WERI-Rb-1 (cell line): Measurements from ENCODE around the gene GAL3ST2.

Experiments used
- DNase-seq: peaks from one replicate; pipeline ENCODE4 v3.0.0-alpha.2; 2020
- H3K27ac ChIP-seq: fragments of 250-450 bp; sonication (Bioruptor Pico); 2 replicates; pipeline ENCODE4 v1.5.1; 2020; ENCODE audit warnings: mild to moderate bottlenecking, moderate library complexity
- H3K27me3 ChIP-seq: fragments of 250-450 bp; sonication (Bioruptor Pico); 2 replicates; pipeline ENCODE4 v1.5.1; 2021; ENCODE audit warnings: mild to moderate bottlenecking, low read depth, moderate library complexity; ENCODE audit not compliant: insufficient read depth, severe bottlenecking
- H3K36me3 ChIP-seq: fragments of 250-450 bp; sonication (Bioruptor Pico); 2 replicates; pipeline ENCODE4 v1.5.1; 2020; ENCODE audit warnings: mild to moderate bottlenecking, moderate library complexity
- H3K4me3 ChIP-seq: 2 replicates; pipeline ENCODE4 v1.5.1; 2011; ENCODE audit warnings: low read depth, mild to moderate bottlenecking, control low read depth, low read length
- H3K9me3 ChIP-seq: fragments of 250-450 bp; sonication (Bioruptor Pico); 2 replicates; pipeline ENCODE4 v1.5.1; 2021; ENCODE audit warnings: mild to moderate bottlenecking, moderate library complexity; ENCODE audit not compliant: severe bottlenecking
- TF ChIP-seq, protein P1 (sequence below): IDR thresholded peaks from 2 replicates; pipeline ENCODE4 v1.5.1; 2011; ENCODE audit warnings: low read depth, mild to moderate bottlenecking, control low read depth, inconsistent platforms, low read length

The GAL3ST2 gene

GRCh38 chr2:241844066-241844728 lies 67.6 kb downstream of the GAL3ST2 start:
- DNase-seq: no peak
- Histone ChIP-seq H3K27me3 (no peaks in the 10 kb centered on the region), H3K4me3 (no peak overlapping the region), H3K27ac (no peak overlapping the region), H3K36me3 (no peaks in the 10 kb centered on the region), H3K9me3 (no peaks in the 10 kb centered on the region)
- TF ChIP-seq, protein P1, sequence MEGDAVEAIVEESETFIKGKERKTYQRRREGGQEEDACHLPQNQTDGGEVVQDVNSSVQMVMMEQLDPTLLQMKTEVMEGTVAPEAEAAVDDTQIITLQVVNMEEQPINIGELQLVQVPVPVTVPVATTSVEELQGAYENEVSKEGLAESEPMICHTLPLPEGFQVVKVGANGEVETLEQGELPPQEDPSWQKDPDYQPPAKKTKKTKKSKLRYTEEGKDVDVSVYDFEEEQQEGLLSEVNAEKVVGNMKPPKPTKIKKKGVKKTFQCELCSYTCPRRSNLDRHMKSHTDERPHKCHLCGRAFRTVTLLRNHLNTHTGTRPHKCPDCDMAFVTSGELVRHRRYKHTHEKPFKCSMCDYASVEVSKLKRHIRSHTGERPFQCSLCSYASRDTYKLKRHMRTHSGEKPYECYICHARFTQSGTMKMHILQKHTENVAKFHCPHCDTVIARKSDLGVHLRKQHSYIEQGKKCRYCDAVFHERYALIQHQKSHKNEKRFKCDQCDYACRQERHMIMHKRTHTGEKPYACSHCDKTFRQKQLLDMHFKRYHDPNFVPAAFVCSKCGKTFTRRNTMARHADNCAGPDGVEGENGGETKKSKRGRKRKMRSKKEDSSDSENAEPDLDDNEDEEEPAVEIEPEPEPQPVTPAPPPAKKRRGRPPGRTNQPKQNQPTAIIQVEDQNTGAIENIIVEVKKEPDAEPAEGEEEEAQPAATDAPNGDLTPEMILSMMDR: no peak

- H3K9me3 ChIP-seq: no peaks in the 10 kb centered on the region
- H3K36me3 ChIP-seq: no peaks in the 10 kb centered on the region
- no peaks in the 10 kb centered on the region for H3K27me3 ChIP-seq
- DNase-seq: no peak
- TF ChIP-seq, protein P1: no peak
- no peak overlapping the region for H3K27ac ChIP-seq
- no peak overlapping the region for H3K4me3 ChIP-seq
These were observed 68.4 kb downstream of the GAL3ST2 start for GRCh38 chr2:241844831-241845578.

GRCh38 chr2:241846406-241846805 lies 69.8 kb downstream of the GAL3ST2 start:
- Histone ChIP-seq H3K9me3 (no peaks in the 10 kb centered on the region), H3K4me3 (no peak overlapping the region), H3K27ac (no peak overlapping the region), H3K27me3 (no peaks in the 10 kb centered on the region), H3K36me3 (no peaks in the 10 kb centered on the region)
- no peak for DNase-seq
- TF ChIP-seq, protein P1: no peak

DNA sequence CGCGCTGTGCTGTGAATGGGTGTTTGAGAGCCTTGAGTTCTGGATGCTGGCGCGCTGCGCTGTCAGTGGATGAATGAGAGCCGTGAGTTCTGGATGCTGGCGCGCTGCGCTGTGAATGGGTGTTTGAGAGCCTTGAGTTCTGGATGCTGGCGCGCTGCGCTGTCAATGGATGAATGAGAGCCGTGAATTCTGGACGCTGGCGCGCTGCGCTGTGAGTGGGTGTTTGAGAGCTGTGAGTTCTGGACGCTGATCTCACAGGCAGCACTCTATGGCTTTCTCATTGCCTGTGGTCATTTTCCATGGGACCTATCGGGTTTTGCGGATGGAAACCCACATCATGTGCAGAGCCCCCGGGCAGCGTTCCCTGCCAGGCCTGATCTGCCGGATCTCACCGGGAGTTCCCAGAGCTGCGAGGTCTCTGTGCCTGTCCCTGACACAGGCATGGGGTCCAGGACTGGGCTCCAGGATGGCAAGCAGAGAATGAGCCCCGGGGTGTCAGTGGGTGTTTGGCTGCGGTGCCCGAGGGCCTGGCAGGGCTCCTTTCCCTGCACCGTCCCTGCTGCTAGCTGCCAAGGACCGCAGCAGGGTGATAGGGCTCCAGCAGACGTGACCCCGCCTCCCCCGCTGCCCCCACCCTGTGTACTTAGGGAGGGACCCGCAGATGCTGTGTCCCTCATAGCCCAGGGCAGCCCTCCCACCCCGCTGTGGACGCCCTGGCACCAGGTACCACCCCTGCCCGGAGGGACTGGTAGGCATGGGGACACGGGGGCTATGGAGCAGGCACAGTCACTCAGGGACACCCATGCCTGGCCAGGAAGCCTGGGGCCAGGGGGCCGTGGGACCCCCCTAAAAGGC lies 72.4 kb downstream of the GAL3ST2 start:
- H3K27ac ChIP-seq: no peak overlapping the region
- TF ChIP-seq, protein P1: no peak
- no peak overlapping the region for H3K4me3 ChIP-seq
- DNase-seq: no peak
- no peaks in the 10 kb centered on the region for H3K27me3 ChIP-seq
- no peaks in the 10 kb centered on the region for H3K9me3 ChIP-seq
- no peaks in the 10 kb centered on the region for H3K36me3 ChIP-seq

GRCh38 chr2:241849616-241850543 lies 73.3 kb downstream of the GAL3ST2 start:
- Histone ChIP-seq H3K27ac (no peak overlapping the region), H3K9me3 (no peaks in the 10 kb centered on the region), H3K36me3 (no peaks in the 10 kb centered on the region), H3K27me3 (no peaks in the 10 kb centered on the region), H3K4me3 (no peak overlapping the region)
- no peak for DNase-seq
- TF ChIP-seq, protein P1: no peak
